T1000 (cell line): Measurements from ENCODE around the gene C2.
A peak's percentile ranks its signal among the peaks of the same experiment; 100 is the strongest.
"Not testable (repeated sequence)": the region's sequence is repeated elsewhere in the genome, so short reads cannot be mapped to it uniquely, and the experiment has no call there.

Experiments
- DNase-seq: peaks from one replicate; lab custom pipeline; 2025; ENCODE audit warnings: mixed read lengths; lab: John Stamatoyannopoulos, UW

Gene C2

GRCh38 chr6:31899215-31899614, 28.3 kb upstream of the C2 start:
- no peak for DNase-seq

- DNase-seq: no peak
Measured at GRCh38 chr6:31899882-31900722, 27.4 kb upstream of the C2 start.

DNA sequence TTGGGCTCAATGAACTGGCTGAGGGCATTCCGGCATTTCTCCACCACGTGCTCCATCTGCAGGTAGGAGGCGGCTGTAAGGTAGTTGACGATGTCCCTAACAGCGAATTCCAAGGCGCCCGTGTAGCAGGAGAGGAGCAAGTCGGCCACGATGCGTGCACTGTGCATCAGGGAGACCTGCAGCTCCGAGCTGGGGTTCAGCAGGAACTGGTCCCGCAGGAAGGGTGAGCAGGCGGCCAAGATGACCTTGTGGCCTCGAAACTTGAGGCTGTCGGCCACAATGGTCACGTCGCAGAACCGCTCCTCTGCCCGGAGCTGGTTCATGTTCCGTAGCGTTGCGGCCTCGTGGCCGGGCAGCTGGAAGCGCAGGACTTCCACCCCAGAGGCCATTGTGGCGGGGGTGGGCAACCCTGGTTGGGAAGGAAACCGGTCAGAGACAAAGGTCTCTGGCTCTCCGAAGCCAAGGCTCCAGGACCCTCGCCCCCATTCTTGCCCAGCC, 26.6 kb upstream of the C2 start:
- no peak for DNase-seq

GRCh38 chr6:31901415-31901952, 26.0 kb upstream of the C2 start:
- DNase-seq: peak; percentile 28

- peak; percentile 93 for DNase-seq
Measured at GRCh38 chr6:31901953-31902643, 25.4 kb upstream of the C2 start, which contains the start of gene ZBTB12. Gene ZBTB12, minus strand, starts transcription at chr6:31902086. Its CDS starts 781 bp downstream, at chr6:31901305.

DNA sequence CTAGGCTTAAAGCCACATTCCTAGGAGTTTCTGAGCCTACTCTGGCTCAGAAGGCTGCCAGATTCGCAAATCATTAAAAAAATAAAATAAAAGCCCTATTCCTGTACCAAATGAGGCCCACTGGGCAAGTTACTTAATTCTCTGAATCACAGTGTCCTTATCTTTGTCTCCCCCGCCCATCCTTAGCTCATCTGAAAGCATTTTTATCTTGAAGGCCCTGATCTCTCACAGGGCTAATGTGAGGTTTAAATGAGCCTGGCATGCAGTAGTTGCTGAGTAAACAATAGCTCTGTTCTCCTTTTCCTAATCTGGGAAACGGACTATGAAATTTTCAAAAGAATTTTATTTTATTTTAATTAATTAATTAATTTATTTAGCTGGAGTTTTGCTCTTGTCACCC, 23.6 kb upstream of the C2 start:
- DNase-seq: no peak

- DNase-seq: no peak
Measured at GRCh38 chr6:31905041-31905440, 22.5 kb upstream of the C2 start.

DNA sequence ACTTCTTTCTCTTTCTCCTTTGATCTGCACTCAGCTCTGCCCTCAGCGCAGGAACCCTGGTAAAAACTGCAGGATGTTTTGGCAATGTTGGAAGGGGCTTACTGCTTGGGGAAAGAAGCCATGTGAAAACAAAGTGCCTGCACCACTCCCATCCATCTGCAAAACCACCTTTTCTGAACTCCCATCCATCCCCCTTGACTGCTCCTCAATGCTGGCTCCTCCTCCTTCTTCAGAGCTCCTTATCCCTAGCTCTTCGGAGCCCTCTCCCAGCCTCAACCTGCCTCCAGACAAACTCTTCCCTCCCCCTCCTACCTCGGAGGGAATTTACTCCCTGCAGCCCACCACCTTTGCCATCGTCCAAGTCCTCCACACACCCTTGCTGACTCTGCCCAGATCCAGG, 21.4 kb upstream of the C2 start:
- DNase-seq: no peak

- DNase-seq: not testable (repeated sequence)
Measured at GRCh38 chr6:31906727-31907126, 20.8 kb upstream of the C2 start.

GRCh38 chr6:31907158-31907813, 20.2 kb upstream of the C2 start:
- DNase-seq: no peak

DNA sequence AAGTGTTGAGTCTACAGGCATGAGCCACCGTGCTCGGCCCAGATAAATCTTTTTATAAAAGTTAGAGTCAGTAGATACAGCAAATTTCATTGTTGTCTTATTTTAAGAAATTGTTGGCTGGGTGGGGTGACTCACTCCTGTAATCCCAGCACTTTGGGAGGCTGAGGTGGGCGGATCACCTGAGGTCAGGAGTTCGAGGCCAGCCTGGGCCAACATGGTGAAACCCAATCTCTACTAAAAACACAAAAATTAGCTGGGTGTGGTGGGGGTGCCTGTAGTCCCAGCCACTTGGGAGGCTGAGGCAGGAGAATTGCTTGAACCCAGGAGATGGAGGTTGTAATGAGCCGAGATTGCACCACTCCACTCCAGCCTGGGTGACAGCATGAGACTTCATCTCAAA, 19.3 kb upstream of the C2 start:
- DNase-seq: not testable (repeated sequence)

DNA sequence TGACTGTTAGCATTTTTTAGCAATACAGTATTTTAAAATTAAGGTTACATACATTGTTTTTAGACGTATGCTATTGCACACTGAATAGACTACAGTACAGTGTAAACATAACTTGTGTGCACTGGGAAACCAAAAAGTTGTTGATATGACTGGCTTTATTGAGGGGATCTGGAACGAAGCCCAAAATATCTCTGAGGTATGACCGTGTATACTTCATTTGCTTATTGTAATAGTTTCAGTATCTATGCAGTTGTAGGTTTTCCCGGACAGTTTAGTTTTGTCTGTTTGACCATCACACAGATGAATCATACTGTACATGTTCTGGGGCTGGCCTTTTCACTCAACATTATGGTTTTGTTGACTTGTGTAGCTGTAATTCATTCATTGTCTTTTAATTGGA, 18.7 kb upstream of the C2 start:
- DNase-seq: no peak

DNA sequence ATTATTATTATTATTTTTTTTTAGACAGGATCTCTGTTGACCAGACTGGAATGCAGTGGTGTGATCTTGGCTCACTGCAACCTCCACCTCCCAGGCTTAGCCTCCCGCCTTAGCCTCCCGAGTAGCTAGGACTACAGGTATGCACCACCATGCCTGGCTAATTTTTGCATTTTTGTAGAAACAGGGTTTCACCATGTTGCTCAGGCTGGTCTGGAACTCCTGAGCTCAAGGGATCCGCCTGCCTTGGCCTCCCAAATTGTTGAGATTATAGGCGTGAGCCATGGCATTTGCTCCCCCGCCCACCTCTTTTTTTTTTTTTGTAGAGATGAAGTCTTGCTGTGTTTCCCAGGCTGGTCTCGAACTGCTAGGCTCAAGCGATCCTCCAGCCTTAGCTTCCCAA, 18.2 kb upstream of the C2 start:
- DNase-seq: not testable (repeated sequence)

DNA sequence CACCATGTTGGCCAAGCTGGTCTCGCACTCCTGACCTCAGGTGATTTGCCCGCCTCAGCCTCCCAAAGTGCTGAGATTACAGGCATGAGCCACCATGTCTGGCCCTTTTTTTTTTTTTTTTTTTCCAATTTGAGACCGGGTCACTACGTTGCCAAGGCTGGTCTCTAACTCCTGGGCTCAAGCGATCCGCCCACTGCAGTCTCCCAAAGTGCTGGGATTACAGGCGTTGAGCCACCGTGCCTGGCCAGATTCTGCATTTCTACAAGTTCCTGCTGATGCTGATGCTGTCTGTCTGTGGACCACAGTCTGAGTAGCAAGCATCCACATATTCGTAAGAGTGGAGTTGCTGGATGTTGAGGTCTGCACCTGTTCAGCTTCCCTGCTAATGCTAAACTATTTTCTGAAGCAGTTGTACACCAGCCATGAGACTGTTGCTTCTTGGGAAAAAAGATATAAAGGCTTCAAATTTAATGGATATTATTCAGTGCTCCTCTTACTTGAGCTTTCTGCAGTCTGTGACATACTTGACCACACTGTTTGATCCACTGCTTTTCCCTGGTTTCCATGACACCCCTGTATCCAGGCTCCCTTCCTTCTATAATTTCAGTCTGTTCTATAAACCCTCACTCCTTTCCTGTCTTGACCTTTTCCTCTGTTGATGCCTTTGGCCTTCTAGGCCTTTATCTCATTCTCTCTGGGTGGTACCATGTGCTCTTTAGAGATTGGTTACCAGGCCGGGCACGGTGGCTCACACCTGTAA, 15.5 kb upstream of the C2 start:
- no peak for DNase-seq

GRCh38 chr6:31915351-31915750, 12.2 kb upstream of the C2 start:
- DNase-seq: no peak

GRCh38 chr6:31915756-31916155, 11.8 kb upstream of the C2 start:
- no peak for DNase-seq

DNA sequence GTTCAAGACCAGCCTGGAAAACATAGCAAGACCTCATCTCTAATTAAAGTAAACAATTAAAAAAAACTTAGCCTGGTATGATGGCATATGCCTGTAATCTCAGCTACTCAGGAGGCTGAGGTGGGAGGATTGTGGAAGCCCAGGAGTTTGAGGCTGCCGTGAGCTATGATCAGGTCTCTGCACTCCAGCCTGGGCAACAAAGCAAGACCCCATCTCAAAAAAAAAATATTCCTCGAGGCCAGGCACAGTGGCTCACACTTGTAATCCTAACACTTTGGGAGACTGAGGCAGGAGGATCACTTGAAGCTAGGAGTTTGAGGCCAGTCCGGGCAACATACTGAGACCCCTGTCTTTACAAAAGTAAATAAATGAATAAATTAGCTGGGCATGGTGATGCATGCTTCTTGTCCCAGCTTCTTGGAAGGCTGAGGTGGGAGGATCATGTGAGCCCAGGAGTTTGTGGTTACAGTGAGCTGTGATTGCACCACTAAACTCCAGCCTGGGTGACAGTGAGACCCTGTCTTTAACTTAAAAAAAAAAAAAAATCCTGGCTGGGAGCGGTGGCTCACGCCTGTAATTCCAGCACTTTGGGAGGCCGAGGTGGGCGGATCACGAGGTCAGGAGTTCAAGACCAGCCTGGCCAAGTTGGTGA, 9.3 kb upstream of the C2 start:
- DNase-seq: no peak

DNA sequence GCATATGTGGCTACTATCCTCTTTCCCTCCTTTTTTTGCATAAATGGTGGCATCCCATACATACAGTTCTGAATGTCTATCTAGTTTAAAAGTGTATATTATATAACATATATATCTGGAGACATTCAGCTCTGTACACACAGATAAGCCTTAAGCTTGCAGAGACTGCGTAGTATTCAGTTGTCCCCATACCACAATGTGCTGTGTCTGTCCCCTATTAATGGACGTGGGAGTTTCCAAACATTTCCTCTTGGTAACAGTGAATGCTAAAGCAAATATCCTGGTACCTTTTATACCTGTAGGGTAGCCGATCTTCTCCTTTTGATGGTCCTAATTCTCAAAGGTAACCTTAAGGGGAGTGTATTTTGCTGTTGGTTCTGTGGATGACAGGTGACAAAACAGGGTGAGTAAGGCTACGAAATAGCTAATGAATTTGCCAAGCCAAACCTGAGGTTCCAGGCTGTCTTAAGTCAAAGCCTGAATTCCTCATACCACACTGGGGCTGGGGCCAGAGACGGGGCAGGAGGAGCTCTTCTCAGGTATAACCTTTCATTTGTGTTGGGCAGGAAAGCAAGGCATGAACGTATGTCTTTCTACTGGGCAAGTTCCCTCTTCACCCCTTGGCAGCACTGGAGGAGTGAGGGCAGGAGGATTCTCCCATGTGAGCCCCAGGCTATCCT, 7.8 kb upstream of the C2 start:
- no peak for DNase-seq

DNA sequence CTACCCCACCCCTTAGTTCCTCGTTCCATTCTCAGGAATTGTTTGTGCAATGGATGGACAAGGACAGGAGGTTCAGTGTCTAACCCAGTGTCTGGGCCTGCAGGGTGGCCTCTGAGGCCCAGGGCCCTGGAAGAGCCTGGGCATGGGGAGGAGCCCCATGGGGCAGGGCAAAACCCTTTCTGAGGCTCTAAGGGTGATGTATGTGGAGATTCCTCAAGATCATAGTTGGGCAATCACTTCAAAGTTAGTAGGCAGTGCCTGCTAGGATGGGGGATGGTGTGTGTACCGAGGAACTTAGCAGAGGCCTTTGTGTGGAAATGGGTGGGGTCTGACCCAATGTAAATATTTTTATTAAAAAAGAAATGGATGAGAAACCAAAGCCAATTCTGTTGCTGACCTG, 6.7 kb upstream of the C2 start:
- no peak for DNase-seq

DNA sequence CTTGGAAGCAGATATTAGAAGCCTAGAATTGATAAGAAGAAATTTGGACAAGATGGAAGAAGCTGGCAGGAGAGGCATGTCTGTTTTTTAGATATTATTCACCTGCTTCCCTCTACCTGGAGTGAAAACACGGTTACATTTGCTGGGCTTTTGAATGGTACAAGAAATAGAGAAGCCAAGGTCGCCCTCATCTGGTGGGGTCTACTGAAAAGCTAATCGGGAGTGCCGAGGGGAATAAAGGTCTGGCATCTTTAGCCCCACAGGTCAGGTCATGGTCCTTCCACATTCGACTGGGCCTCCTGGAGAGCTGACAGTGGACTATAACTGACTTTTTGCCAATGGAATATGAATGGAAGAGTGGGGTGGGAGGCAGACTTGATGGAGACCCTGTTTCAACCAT, 4.6 kb upstream of the C2 start:
- DNase-seq: no peak
